SU-DHL-6 (cell line): ENCODE data around the gene CUBN.

Source experiments
- EZH2phosphoT487 ChIP-seq: fragments of 200-600 bp; sonication (generic), shearing (Covaris generic); conservative IDR thresholded peaks from 2 replicates; pipeline ENCODE4 v1.6.1; 2018; ENCODE audit warnings: mild to moderate bottlenecking, antibody characterized with exemption, low read length, moderate library complexity, mixed read lengths
- TF ChIP-seq, protein P1 (sequence below): fragments of 200-600 bp; sonication (generic); IDR thresholded peaks from one replicate; pipeline ENCODE4 v1.5.1; 2017; ENCODE audit warnings: antibody characterized with exemption, mild to moderate bottlenecking, low read length, moderate library complexity; ENCODE audit not compliant: insufficient read depth, poor library complexity, severe bottlenecking

DNA sequence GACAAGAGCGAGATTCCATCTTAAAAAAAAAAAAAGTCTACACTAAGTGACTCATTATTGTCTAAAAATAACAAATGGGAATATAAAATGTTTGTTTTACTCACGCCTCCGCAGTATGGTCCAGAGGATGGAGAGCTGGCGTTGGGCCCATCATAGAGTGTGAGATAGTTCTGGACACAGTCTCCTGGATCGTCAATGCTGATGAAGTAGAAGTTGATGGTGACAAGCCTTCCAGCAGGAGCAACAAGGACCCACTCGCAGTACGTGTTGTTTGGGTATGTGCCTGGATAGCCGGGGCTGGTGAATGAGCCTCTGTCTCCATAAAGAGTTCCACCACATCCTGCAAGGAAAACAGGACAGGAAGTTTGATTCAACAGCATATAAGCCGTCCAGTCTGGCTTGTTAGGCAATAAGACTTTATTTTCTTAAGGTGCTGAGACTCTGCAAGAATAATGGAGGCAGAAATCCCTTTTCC is 300.9 kb downstream of the CUBN start:
- TF ChIP-seq, protein P1, sequence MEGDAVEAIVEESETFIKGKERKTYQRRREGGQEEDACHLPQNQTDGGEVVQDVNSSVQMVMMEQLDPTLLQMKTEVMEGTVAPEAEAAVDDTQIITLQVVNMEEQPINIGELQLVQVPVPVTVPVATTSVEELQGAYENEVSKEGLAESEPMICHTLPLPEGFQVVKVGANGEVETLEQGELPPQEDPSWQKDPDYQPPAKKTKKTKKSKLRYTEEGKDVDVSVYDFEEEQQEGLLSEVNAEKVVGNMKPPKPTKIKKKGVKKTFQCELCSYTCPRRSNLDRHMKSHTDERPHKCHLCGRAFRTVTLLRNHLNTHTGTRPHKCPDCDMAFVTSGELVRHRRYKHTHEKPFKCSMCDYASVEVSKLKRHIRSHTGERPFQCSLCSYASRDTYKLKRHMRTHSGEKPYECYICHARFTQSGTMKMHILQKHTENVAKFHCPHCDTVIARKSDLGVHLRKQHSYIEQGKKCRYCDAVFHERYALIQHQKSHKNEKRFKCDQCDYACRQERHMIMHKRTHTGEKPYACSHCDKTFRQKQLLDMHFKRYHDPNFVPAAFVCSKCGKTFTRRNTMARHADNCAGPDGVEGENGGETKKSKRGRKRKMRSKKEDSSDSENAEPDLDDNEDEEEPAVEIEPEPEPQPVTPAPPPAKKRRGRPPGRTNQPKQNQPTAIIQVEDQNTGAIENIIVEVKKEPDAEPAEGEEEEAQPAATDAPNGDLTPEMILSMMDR = no peak
- no peak for TF ChIP-seq EZH2phosphoT487
